ENCODE results near the gene KDM3A. TPM values are rescaled to one million over a fixed set of nuclear protein-coding genes. Genes with fewer than 3 reads are reported as not detected.

KDM3A gene
- total RNA-seq, 1 donor from 2014 or later = 55.8 TPM

DNA sequence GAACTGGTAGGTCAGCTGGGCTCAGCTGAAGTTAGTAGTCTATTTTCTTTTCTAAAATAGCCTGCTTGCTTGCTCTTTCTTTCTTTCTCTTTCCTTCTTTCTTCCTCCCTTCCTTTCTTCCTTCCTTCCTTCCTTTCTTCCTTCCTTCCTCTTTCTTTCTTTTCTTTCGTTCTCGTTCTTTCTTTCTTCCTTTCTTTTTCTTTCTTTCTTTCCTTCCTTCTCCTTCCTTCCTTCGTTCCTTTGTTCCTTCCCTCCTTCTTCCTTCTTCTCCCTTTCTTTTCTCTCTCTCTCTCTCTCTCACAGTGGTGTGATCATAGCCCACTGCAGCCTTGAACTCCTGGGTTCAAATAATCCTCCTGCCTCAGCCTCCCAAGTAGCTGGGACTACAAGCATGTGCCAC is 29.2 kb upstream of the KDM3A start:
- TF ChIP-seq, protein P1, sequence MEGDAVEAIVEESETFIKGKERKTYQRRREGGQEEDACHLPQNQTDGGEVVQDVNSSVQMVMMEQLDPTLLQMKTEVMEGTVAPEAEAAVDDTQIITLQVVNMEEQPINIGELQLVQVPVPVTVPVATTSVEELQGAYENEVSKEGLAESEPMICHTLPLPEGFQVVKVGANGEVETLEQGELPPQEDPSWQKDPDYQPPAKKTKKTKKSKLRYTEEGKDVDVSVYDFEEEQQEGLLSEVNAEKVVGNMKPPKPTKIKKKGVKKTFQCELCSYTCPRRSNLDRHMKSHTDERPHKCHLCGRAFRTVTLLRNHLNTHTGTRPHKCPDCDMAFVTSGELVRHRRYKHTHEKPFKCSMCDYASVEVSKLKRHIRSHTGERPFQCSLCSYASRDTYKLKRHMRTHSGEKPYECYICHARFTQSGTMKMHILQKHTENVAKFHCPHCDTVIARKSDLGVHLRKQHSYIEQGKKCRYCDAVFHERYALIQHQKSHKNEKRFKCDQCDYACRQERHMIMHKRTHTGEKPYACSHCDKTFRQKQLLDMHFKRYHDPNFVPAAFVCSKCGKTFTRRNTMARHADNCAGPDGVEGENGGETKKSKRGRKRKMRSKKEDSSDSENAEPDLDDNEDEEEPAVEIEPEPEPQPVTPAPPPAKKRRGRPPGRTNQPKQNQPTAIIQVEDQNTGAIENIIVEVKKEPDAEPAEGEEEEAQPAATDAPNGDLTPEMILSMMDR (IDR thresholded peaks at IDR 0.05) = no peak
- intact Hi-C loops (cut with DNase I) = no loop called here

DNA sequence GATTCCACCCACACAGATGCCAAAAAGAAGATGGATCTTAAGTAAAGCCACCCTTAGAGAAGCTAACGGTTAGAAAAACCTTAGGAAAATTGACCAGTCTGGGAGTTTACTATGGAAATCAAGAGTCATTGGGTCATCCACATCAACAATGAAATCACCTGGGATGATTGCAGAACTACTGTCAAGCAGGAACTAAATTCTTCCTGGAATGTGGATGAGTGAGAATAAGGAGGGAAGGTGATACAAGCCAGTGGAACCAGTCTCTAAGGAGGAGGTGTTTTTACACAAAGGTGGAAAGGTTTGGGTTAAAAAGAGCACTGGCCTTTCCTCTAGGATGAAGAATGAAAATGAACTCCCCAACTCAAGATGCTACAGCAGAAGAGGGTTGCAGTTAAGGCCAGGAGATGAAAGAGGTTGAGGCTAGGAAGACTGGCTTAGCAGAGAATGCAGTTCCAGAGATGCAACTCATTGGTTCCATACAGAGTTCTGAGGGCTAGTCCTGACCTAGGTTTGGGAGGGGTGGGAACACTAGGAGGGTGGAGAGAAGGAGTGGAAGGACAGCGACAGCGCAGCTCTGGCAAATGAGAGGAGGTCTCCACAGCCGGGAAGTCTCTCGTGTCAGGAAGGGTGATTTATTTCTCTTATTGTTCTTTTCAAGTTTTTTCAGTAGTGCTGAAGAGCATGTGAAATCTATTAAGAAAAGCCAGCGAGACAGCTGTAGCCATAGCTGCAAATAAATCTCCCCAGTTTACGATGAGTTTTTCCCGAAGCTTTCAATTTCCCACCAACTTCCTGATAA is 27.7 kb upstream of the KDM3A start:
- no peak for DNase-seq
- intact Hi-C loops (cut with DNase I) = no loop called here
- H3K36me3 ChIP-seq = no peaks in the 10 kb centered on the region
- TF ChIP-seq, protein P1 (IDR thresholded peaks at IDR 0.05) = no peak
- H3K4me3 ChIP-seq = peak overlapping the region; percentile 24
- no peaks in the 10 kb centered on the region for H3K9me3 ChIP-seq
- H3K27ac ChIP-seq = no peak overlapping the region
- no peak for ATAC-seq
- peaks cover 4% of the 10 kb centered on the region for H3K27me3 ChIP-seq (ENCODE audit: low read depth)
- H3K4me1 ChIP-seq = no peaks in the 10 kb centered on the region

More for the DNA sequence above, 29.2 kb upstream of the KDM3A start:
- DNase-seq (no peak), ATAC-seq (no peak)
- Histone ChIP-seq H3K9me3 (no peaks in the 10 kb centered on the region), H3K27me3 (ENCODE audit: low read depth) (peaks cover 4% of the 10 kb centered on the region), H3K27ac (no peak overlapping the region), H3K4me1 (no peaks in the 10 kb centered on the region), H3K4me3 (no peak overlapping the region), H3K36me3 (no peaks in the 10 kb centered on the region)

DNA sequence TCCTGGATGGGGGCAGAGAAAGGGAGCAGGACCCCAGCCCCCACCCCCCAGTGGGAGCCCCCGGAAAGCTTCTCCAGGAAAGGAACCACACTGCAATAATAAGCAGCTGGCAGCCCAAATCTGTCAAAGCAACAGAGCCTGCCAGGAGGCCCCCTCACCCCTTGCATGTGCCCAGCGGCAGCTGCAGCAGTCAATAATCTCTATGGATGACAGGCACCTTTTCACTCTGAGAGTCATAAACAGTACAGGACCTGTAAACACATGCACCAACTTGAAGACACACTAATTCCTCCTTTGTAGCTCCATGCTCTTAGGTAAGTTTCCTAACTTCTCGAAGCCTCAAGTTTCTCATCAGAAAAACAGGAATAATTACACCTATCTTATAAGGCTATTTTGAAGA is 26.2 kb upstream of the KDM3A start:
- DNase-seq = no peak

GRCh38 chr2:86416146-86416545 is 25.0 kb upstream of the KDM3A start:
- Histone ChIP-seq H3K4me3 (no peak overlapping the region), H3K4me1 (no peaks in the 10 kb centered on the region), H3K9me3 (no peaks in the 10 kb centered on the region), H3K27me3 (ENCODE audit: low read depth) (peaks cover 4% of the 10 kb centered on the region), H3K36me3 (no peaks in the 10 kb centered on the region), H3K27ac (no peak overlapping the region)
- TF ChIP-seq, protein P1 (IDR thresholded peaks at IDR 0.05) = no peak
- intact Hi-C loops (cut with DNase I) = no loop called here
- ATAC-seq (peak; percentile 53 to 72), DNase-seq (peak; percentile 55)

More for the DNA sequence above, 26.2 kb upstream of the KDM3A start:
- H3K4me1 ChIP-seq = no peaks in the 10 kb centered on the region
- no peak overlapping the region for H3K4me3 ChIP-seq
- ATAC-seq = no peak
- H3K27ac ChIP-seq = no peak overlapping the region
- no peaks in the 10 kb centered on the region for H3K9me3 ChIP-seq
- no peaks in the 10 kb centered on the region for H3K36me3 ChIP-seq
- intact Hi-C loops (cut with DNase I) = no loop called here
- peaks cover 4% of the 10 kb centered on the region for H3K27me3 ChIP-seq (ENCODE audit: low read depth)
- TF ChIP-seq, protein P1 (IDR thresholded peaks at IDR 0.05) = no peak

GRCh38 chr2:86417961-86418360 is 23.2 kb upstream of the KDM3A start:
- ATAC-seq = no peak
- no peaks in the 10 kb centered on the region for H3K9me3 ChIP-seq
- no peaks in the 10 kb centered on the region for H3K36me3 ChIP-seq
- peaks cover 4% of the 10 kb centered on the region for H3K27me3 ChIP-seq (ENCODE audit: low read depth)
- intact Hi-C loops (cut with DNase I) = no loop called here
- H3K4me3 ChIP-seq = no peak overlapping the region
- TF ChIP-seq, protein P1 (IDR thresholded peaks at IDR 0.05) = no peak
- DNase-seq = no peak
- H3K27ac ChIP-seq = no peak overlapping the region
- no peaks in the 10 kb centered on the region for H3K4me1 ChIP-seq
